Right lobe of liver (tissue), 4 donors: Measurements from ENCODE around the gene SRPK2.

ENCODE experiments used
- POLR2A ChIP-seq: fragments of 450-650 bp; IDR thresholded peaks from one replicate; pipeline ENCODE4 v1.6.1; 2017; ENCODE audit warnings: antibody characterized with exemption, mild to moderate bottlenecking
- TF ChIP-seq, protein P1 (sequence below), 4 donors: fragments of 200-600 bp in 3 of 4; fragments of 450-650 bp in 1 of 4; IDR thresholded peaks; one replicate each; pipeline versions ENCODE4 v1.5.1 to v1.8.0; 2016 to 2022; ENCODE audit warnings: antibody characterized with exemption in 4 of 4, mild to moderate bottlenecking in 2 of 4
- donor health status: DM: no; HTN: no; CAD: no.
- donor health status: DM: no; HTN: no; CAD: no.
- donor health status: DM: no; HTN: yes; CAD: no.

DNA sequence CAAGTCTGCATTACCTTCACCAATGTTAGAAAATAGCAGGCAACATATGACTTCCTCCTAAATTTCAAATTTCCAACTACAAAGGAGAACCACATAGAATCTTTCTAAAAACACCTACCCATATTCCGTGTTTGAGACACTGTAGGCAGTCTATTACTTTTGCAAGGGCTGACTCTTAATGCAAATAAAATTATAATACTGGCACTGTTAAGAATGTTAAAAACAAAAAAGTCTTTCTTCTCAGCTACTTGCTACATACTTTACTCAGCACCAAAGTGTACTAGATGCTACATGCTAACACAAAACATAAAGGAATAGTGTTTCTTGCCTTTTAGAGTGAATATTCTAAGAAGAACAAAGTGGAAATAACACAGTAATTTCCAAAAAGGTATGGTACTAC is 65.4 kb downstream of the SRPK2 start:
- TF ChIP-seq, protein P1, sequence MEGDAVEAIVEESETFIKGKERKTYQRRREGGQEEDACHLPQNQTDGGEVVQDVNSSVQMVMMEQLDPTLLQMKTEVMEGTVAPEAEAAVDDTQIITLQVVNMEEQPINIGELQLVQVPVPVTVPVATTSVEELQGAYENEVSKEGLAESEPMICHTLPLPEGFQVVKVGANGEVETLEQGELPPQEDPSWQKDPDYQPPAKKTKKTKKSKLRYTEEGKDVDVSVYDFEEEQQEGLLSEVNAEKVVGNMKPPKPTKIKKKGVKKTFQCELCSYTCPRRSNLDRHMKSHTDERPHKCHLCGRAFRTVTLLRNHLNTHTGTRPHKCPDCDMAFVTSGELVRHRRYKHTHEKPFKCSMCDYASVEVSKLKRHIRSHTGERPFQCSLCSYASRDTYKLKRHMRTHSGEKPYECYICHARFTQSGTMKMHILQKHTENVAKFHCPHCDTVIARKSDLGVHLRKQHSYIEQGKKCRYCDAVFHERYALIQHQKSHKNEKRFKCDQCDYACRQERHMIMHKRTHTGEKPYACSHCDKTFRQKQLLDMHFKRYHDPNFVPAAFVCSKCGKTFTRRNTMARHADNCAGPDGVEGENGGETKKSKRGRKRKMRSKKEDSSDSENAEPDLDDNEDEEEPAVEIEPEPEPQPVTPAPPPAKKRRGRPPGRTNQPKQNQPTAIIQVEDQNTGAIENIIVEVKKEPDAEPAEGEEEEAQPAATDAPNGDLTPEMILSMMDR (IDR thresholded peaks at IDR 0.05) = no peak
- no peak for TF ChIP-seq POLR2A
